Mucosa of rectum (tissue), 2 donors: ENCODE results near the gene LRRC75B.
"Not testable (repeated sequence)": the region's sequence is repeated elsewhere in the genome, so short reads cannot be mapped to it uniquely, and the experiment has no call there.

Experiments used
- H3K27ac ChIP-seq, 2 donors: one replicate each; pipeline ENCODE4 v1.7.0; 2013; ENCODE audit warnings: inconsistent platforms in 2 of 2, low read depth in 2 of 2, low read length in 2 of 2
- H3K27me3 ChIP-seq, 2 donors: one replicate each; pipeline ENCODE4 v1.7.0; 2013; ENCODE audit warnings: low read length in 2 of 2; ENCODE audit not compliant: control insufficient read depth in 2 of 2, insufficient read depth in 2 of 2
- H3K36me3 ChIP-seq, 2 donors: one replicate each; pipeline ENCODE4 v1.7.0; 2013; ENCODE audit warnings: low read length in 2 of 2; ENCODE audit not compliant: control insufficient read depth in 2 of 2, insufficient read depth in 2 of 2
- H3K4me1 ChIP-seq, 2 donors: one replicate each; pipeline ENCODE4 v1.7.0; 2013; ENCODE audit warnings: low read length in 2 of 2, mild to moderate bottlenecking in 1 of 2; ENCODE audit not compliant: control insufficient read depth in 2 of 2, insufficient read depth in 2 of 2
- H3K4me3 ChIP-seq, 2 donors: one replicate each; pipeline ENCODE4 v1.7.0; 2013; ENCODE audit warnings: low read length in 2 of 2
- H3K9ac ChIP-seq, 2 donors: one replicate each; pipeline ENCODE4 v1.7.0; 2013; ENCODE audit warnings: low read length in 2 of 2, low read depth in 1 of 2, mild to moderate bottlenecking in 1 of 2
- H3K9me3 ChIP-seq, 2 donors: one replicate each; pipeline ENCODE4 v1.7.0; 2013; ENCODE audit warnings: low read length in 2 of 2; ENCODE audit not compliant: control insufficient read depth in 2 of 2
- donor health status: healthy.
- donor health status: Normal muscosa, but diverticular disease.

The LRRC75B gene

DNA sequence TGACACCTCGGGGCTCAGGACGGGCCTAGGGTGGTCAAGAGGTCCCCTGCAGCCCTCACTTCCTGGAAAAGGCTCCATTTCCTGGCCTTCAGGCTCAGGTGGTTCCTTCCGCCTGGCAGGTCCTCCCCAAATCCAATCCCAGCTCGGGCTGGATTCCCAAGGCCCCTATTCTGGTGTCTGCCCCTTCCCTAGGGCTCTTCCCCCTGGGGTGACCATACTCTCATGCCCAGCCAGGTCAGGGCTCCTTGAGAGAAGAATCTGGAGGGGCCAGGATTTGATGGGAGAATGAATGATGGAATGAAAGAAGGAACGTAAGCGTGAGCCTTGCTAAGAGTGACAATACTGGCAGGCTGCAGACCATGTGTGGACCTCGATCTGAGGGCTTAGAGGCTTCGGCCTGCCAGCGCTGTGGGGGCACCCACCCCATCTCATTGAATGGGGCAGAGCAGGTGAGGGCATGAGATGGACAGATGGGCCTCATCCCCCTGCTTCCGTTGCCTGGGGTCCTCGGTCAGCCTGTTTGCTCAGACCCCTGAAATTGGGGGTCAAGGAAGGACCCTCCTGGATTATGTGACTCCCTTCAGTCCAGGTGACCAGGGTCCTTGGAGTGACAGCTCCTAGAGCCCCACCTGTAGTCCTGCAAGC lies 9.4 kb upstream of the LRRC75B start:
- H3K27ac ChIP-seq: peak overlapping the region; percentile 67 to 80
- not testable (repeated sequence) for H3K4me3 ChIP-seq, H3K9me3 ChIP-seq, H3K27me3 ChIP-seq, H3K36me3 ChIP-seq
- peaks cover 15 to 16% of the 10 kb centered on the region in 2 donors for H3K4me1 ChIP-seq
- peak overlapping the region in 1 of 2 donors; percentile 44 for H3K9ac ChIP-seq

DNA sequence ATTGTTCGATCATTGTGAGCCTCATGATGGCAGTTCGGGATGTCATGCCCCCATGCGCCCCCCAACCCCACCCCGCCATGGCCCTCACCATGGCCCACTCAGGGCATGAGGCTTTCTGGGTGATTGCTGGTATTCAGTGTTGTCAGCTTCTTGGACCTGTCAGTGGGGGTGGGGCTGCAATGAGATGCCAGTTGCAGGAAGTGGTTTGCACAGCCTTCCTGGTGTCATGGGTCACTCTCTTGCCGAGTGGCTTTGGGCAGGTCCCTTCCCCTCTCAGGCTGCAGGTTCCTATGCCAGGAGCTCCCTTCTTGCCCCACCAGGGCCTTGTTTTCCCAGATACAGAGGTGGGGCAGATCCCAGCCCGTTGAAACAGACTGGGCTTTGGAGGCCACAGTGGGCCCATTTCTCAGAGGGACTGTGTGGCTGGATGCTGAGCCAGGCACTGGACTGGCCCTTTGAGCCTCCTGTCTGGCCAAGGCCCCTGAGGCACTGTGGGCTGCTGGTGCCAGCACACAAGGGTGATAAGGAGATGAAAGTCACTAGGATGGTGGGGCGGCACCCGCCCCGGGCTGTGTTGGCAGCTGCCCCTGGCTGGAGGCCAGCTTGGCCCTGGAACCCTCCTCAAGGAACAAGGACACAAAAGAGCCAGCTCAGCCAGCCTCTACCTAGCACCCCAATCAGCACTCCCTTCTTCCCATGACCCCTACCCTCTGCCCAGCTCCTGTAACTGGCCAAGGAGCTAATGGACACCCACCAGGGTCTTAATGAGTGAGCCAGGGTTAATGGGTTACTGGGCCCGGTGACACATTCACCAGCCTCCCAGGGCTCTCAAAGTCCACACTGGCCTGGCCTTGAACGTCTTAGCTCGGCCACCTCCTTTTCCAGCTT lies 8.6 kb upstream of the LRRC75B start:
- H3K4me3 ChIP-seq: no peak overlapping the region
- no peaks in the 10 kb centered on the region for H3K27me3 ChIP-seq
- H3K4me1 ChIP-seq: peaks cover 15 to 16% of the 10 kb centered on the region in 2 donors
- no peaks in the 10 kb centered on the region for H3K9me3 ChIP-seq
- peak overlapping the region in 1 of 2 donors; percentile 44 for H3K9ac ChIP-seq
- H3K36me3 ChIP-seq: no peaks in the 10 kb centered on the region
- H3K27ac ChIP-seq: peak overlapping the region; percentile 67 to 80

DNA sequence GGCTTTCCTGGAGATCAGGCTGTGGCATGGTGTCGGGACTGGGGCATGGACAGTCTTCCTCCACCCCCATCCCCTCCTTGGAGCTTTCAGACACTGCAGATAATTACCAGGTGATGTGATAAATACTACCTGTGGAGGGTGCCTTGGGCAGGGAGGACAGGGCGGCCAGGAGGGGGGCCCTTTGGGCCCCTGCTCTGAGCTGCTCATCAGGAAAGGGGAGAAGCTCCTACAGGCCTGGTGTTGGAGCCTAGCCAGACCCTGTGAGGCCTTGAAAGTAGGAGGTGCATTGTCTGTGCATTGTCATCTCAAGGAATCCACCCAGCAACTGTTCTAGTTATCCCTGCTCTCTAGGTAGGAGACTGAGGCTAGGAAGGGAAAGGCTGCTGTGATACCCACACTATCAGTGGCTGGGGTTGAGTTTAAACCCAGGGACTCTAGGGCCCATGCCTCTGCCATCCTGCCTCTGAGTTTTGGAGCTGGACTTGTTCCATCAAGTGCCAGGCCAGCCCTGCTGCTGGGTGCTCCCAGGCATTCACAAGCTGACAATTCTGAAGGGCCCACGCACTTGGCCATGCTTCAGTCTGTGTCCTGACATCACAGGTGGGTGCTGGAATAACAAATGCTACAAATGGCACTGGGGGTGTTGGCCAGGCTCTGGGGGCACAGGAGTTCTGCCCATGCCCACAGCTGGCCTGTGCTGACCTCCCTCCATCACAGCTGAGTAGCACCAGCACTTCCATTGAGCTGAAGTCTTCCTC lies 7.3 kb upstream of the LRRC75B start:
- H3K36me3 ChIP-seq, H3K27me3 ChIP-seq, H3K9ac ChIP-seq, H3K9me3 ChIP-seq, H3K4me3 ChIP-seq, H3K27ac ChIP-seq: not testable (repeated sequence)
- H3K4me1 ChIP-seq: peaks cover 15 to 16% of the 10 kb centered on the region in 2 donors

DNA sequence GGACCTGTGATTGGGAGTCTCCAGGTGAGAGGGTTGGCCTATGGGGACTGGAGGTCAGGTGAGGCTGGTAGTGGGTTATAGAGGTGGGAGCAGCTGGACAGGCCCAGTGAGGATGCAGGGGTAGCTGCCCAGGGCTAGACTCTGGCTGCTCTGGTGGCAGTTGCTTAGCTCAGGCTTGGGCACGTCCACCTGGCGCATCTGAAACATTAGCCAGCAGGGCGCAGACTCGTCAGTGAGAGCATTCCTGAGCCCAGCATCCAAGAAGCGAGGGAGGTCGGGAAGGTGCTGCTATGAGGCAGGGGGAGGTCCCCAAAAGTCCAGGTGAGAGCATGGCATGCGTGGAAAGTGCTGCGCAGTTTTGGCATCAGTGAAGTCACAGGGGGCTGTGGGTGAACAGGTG lies 6.6 kb upstream of the LRRC75B start:
- no peak overlapping the region for H3K4me3 ChIP-seq
- H3K4me1 ChIP-seq: peaks cover 15 to 17% of the 10 kb centered on the region in 2 donors
- H3K9ac ChIP-seq: no peak overlapping the region
- no peak overlapping the region for H3K27ac ChIP-seq
- H3K9me3 ChIP-seq: no peaks in the 10 kb centered on the region
- H3K27me3 ChIP-seq: no peaks in the 10 kb centered on the region
- no peaks in the 10 kb centered on the region for H3K36me3 ChIP-seq

DNA sequence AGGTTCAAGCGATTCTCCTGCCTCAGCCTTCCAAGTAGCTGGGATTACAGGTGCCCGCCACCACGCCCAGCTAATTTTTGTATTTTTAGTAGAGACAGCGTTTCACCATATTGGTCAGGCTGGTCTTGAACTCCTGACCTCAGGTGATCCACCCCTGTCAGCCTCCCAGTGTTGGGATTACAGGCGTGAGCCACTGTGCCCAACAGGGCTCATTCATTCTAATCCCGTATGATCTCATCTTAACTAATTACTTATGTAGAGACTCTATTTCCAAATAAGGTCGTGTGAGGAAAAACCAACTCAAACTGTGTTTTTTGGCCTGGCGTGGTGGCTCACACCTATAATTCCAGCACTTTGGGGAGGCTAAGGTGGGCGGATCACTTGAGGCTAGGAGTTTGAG lies 4.2 kb upstream of the LRRC75B start:
- not testable (repeated sequence) for H3K36me3 ChIP-seq, H3K9me3 ChIP-seq, H3K9ac ChIP-seq, H3K4me3 ChIP-seq, H3K27ac ChIP-seq, H3K27me3 ChIP-seq
- H3K4me1 ChIP-seq: peaks cover 18 to 27% of the 10 kb centered on the region in 2 donors

DNA sequence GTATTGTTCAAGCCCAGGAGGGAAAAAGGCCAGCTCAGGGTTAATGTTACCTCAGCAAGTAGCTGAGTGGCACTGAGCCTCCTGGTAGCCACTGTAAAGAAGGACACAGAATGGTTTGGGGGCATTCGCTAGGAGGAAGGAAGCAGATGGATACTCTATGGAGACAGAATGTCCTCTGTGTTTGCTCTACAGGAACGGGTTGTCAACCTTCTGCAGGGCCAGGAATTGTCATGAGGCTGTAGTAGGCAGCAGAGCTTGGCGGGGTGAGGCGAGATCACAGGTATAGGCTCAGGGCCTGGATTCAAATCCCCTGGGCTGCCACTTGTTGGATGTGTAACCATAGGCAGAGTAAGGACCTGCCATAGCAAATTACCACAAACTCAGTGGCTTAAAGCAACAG lies 3.0 kb upstream of the LRRC75B start:
- no peak overlapping the region for H3K9ac ChIP-seq
- H3K9me3 ChIP-seq: no peaks in the 10 kb centered on the region
- H3K36me3 ChIP-seq: no peaks in the 10 kb centered on the region
- peaks cover 11 to 17% of the 10 kb centered on the region in 2 donors for H3K4me1 ChIP-seq
- no peak overlapping the region for H3K27ac ChIP-seq
- no peak overlapping the region for H3K4me3 ChIP-seq
- H3K27me3 ChIP-seq: no peaks in the 10 kb centered on the region

DNA sequence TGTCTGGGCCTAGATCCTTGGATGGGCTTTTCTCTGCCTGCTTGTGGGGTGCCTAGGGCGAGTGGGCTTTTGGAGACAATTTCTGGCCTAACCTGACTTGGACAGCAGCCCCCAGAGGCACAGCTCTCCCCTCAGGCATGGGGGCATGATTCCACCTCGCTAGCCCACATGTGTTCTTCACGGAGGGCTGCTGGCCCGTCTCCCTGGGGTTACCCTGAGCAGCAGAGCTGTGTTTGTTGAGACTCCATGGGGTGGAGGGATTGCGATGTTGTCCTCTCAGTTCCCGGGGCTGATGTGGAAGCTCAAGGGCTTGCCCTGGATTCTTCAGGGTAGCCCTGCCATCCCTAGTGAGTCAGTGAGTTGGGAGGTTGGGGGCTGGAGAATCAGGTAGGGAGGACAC lies 2.4 kb upstream of the LRRC75B start:
- no peak overlapping the region for H3K4me3 ChIP-seq
- no peaks in the 10 kb centered on the region for H3K27me3 ChIP-seq
- peaks cover 11 to 14% of the 10 kb centered on the region in 2 donors for H3K4me1 ChIP-seq
- H3K27ac ChIP-seq: no peak overlapping the region
- H3K9me3 ChIP-seq: no peaks in the 10 kb centered on the region
- H3K9ac ChIP-seq: no peak overlapping the region
- no peaks in the 10 kb centered on the region for H3K36me3 ChIP-seq

DNA sequence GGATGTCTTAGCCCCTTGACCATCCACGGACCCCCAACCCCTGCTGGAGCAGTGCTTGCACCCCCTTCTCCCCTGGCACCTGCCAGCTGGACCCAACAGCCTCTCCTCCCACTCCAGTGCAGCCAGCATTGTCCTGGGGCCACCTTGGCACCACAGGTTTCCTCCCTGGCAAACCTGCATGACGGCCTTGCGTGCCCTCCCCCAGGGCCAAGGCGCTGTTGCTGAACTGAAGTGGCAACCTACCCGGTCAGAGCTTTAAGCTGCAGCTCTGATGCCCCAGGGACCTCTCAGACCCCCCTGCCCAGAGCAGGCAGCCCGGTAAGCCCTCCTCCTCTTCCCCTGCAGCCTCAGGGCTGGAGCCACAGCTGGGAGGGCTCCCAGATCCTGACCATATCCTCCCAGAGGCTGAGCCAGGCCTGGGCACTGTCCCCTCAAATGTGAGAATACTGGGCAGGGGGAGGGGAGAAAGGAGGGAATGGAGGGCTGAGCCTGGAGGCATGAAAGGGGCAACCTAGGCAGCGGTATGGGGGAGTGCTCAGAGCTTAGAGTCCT lies 1.8 kb upstream of the LRRC75B start:
- H3K4me3 ChIP-seq: no peak overlapping the region
- no peaks in the 10 kb centered on the region for H3K36me3 ChIP-seq
- no peaks in the 10 kb centered on the region for H3K27me3 ChIP-seq
- peaks cover 11 to 14% of the 10 kb centered on the region in 2 donors for H3K4me1 ChIP-seq
- H3K27ac ChIP-seq: no peak overlapping the region
- no peaks in the 10 kb centered on the region for H3K9me3 ChIP-seq
- no peak overlapping the region for H3K9ac ChIP-seq

DNA sequence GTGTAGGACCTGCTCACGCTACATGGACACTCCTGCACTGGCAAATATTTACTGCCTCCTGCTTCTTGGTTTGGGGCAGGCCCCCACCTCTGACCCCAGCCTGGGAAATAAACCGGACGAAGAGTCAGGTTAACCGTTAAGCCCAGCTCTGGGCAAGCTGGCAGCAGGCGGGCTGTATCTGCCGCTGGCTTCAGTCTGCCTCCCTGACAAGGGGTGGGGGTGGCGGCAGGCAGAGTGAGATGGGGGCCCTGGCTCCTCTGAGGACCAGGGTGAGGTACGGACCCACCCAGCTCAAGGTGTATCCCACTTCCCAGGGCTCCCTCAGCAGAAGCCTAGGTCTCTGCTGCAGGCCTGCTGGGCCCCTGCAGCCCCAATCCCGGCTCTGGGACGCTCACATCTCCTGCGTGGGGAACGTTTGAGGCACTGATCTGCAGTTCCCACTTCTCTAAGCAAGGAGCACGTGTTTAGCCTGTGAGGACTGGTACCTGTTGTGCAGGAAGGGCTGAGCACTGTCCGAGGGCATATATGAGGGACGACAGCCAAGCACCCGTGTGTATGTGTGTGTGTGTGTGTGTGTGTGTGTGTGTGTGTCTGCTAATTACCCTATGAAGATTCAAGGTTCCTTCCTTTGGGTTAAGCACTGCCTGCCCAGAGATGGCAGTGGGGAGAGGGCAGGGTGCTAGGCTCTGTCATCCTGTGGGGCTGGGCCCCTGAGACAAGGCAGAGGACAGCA lies 1.1 kb upstream of the LRRC75B start:
- Histone ChIP-seq H3K9ac (peak overlapping the region in 1 of 2 donors; percentile 74), H3K9me3 (no peaks in the 10 kb centered on the region), H3K4me3 (no peak overlapping the region), H3K27ac (peak overlapping the region in 1 of 2 donors; percentile 9), H3K36me3 (no peaks in the 10 kb centered on the region), H3K4me1 (peaks cover 11 to 14% of the 10 kb centered on the region in 2 donors), H3K27me3 (no peaks in the 10 kb centered on the region)
